ENCODE results near the gene RIPPLY3.
"Not testable (repeated sequence)": the region's sequence is repeated elsewhere in the genome, so short reads cannot be mapped to it uniquely, and the experiment has no call there.

Gene RIPPLY3

GRCh38 chr21:37026499-37026898, 20.0 kb downstream of the RIPPLY3 start:
- DNase-seq = no peak

GRCh38 chr21:37028570-37028969, 22.1 kb downstream of the RIPPLY3 start:
- no peak for DNase-seq

- DNase-seq = no peak
These were observed 24.4 kb downstream of the RIPPLY3 start for GRCh38 chr21:37030864-37031263.

GRCh38 chr21:37032293-37032692, 25.8 kb downstream of the RIPPLY3 start:
- no peak for DNase-seq

- no peak for DNase-seq
These were observed 26.5 kb downstream of the RIPPLY3 start for GRCh38 chr21:37032877-37033471.

GRCh38 chr21:37034394-37034793, 27.9 kb downstream of the RIPPLY3 start:
- DNase-seq = not testable (repeated sequence)

GRCh38 chr21:37036177-37036576, 29.7 kb downstream of the RIPPLY3 start:
- no peak for DNase-seq

- DNase-seq = no peak
These were observed 33.0 kb downstream of the RIPPLY3 start for GRCh38 chr21:37039411-37040075.

GRCh38 chr21:37040212-37040611, 33.7 kb downstream of the RIPPLY3 start:
- no peak for DNase-seq

- no peak for DNase-seq
These were observed 35.3 kb downstream of the RIPPLY3 start for GRCh38 chr21:37041706-37042271.

GRCh38 chr21:37043818-37044217, 37.3 kb downstream of the RIPPLY3 start:
- DNase-seq = no peak

- DNase-seq = no peak
These were observed 38.1 kb downstream of the RIPPLY3 start for GRCh38 chr21:37044643-37045042.

- DNase-seq = peak; percentile 91
These were observed 38.6 kb downstream of the RIPPLY3 start for GRCh38 chr21:37045149-37045548.

GRCh38 chr21:37045556-37045955, 39.1 kb downstream of the RIPPLY3 start:
- DNase-seq = no peak

- DNase-seq = no peak
These were observed 40.6 kb downstream of the RIPPLY3 start for GRCh38 chr21:37047079-37047478.

- not testable (repeated sequence) for DNase-seq
These were observed 43.2 kb downstream of the RIPPLY3 start for GRCh38 chr21:37049741-37050140.

GRCh38 chr21:37055271-37055855, 48.9 kb downstream of the RIPPLY3 start:
- DNase-seq = no peak

GRCh38 chr21:37057614-37058013, 51.1 kb downstream of the RIPPLY3 start:
- DNase-seq = no peak

- peak; percentile 24 for DNase-seq
These were observed 51.8 kb downstream of the RIPPLY3 start for GRCh38 chr21:37058261-37058660.

GRCh38 chr21:37059181-37059580, 52.7 kb downstream of the RIPPLY3 start:
- DNase-seq = no peak

GRCh38 chr21:37060296-37060695, 53.8 kb downstream of the RIPPLY3 start:
- DNase-seq = peak; percentile 15

GRCh38 chr21:37061926-37062592, 55.6 kb downstream of the RIPPLY3 start:
- no peak for DNase-seq

- no peak for DNase-seq
These were observed 56.1 kb downstream of the RIPPLY3 start for GRCh38 chr21:37062593-37062935.

GRCh38 chr21:37063433-37063832, 56.9 kb downstream of the RIPPLY3 start:
- DNase-seq = no peak

All from hematopoietic multipotent progenitor cell treated with erythropoietin and hydrocortisone succinate and interleukin-3 and kit ligand, for 4 days (in vitro differentiated cells).